Stimulated activated CD8-positive, alpha-beta memory T cell treated with anti-CD3 and anti-CD28 coated beads, Interleukin-4, amount 100 ng/mL, for 48 hours (primary cell): ENCODE measurements around the gene USP38.
A peak's percentile ranks its signal among the peaks of the same experiment; 100 is the strongest.
"Not testable (repeated sequence)": the region's sequence is repeated elsewhere in the genome, so short reads cannot be mapped to it uniquely, and the experiment has no call there.

ENCODE experiments used
- DNase-seq: peaks from one replicate; pipeline ENCODE4 v3.0.0-alpha.2; 2020

The USP38 gene

GRCh38 chr4:143184503-143185252, at the start of gene USP38:
Gene USP38, plus strand, starts transcription at chr4:143184917. Its CDS starts 534 bp downstream, at chr4:143185451.
- peak; percentile 91 for DNase-seq

DNA sequence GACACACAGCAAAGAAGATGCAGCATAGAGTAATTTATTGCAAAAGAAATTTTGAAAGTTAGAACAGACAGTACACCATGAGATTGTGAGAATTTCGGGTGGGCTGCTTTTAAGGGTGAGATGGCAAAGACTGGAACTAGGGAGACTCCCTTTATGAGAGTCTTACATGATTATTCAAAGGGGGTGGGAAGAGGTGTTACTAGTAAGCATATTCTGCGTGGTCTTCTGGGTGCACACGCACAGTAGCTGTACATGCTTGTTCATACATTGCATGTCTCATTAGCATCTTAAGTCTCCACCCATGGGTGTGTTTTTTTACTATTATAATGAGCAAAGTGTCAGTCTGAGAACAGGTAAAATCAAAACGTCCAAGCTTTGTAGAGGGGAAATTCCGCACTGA, 49.4 kb upstream of the USP38 start:
- no peak for DNase-seq

- no peak for DNase-seq
Observed at GRCh38 chr4:143140696-143141095, 44.0 kb upstream of the USP38 start.

DNA sequence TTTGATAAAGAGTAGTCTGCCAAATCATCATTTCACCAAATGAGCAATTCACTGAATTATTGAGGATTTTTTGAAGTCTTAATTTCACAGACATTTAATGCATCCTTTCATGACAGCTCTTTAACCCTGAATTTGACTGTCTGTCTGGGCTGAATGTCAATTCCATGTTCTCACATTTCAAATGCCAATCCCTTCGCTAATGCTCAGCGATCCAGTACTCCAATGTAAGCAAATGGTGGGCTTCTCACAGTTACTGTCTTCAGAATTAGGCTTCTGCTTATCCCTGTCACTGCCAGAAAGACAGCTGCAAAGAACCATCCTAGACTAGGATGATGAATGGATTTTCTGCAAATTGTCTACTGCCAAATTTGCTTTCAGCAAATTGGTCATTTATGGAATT, 36.2 kb upstream of the USP38 start:
- no peak for DNase-seq

- no peak for DNase-seq
Observed at GRCh38 chr4:143156853-143157252, 27.9 kb upstream of the USP38 start.

DNA sequence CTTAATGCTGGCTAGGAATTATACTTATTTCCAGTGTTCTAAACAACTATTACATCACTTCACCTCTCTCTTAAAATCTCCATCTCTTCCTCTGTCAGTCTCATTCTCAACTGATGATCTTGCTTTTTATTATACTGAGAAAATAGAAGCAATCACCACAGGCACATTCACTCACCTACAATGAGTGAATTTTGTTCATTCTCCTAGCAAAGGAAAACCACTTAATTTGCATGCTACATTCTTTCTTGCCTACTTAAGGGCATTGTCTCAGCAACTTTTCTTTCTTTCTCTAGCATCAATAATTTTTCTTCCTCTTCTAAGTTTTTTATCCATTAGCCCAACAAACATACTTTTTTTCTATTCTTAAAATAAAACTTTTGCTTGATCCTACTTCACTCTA, 21.1 kb upstream of the USP38 start:
- no peak for DNase-seq

GRCh38 chr4:143166722-143167121, 18.0 kb upstream of the USP38 start:
- DNase-seq = not testable (repeated sequence)

GRCh38 chr4:143178923-143179322, 5.8 kb upstream of the USP38 start:
- no peak for DNase-seq

DNA sequence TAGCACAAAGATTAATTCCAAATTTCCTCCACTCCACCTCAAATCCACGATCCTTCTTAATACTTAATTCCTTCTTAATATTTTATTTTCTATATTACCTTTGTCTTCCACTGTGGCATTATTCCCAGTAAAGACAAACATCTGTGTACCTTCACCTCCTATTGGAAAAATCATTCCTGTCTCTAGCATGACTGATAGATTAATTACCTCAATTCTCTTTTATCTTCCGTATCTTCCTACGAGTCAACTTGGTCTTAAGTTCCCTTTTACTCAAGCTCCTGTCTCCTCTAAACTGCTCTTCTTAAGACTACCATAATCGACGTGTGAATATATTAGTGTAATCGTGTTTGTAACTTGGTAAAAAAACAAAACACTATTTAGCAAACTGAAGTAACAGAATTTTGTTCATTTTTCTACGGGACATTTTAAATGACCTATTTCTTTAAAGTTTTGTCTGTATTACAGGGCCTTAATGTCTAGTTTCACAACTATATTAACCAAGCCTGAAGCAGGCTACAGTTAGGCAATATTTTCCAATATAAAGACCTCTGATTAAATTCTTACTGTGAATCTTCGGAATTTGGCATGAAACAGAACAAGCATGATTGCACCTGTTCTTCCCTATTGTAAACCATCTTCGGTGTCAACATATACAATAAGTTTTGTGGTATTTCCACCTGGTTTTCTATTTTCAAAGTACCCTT, 1.1 kb upstream of the USP38 start:
- no peak for DNase-seq

DNA sequence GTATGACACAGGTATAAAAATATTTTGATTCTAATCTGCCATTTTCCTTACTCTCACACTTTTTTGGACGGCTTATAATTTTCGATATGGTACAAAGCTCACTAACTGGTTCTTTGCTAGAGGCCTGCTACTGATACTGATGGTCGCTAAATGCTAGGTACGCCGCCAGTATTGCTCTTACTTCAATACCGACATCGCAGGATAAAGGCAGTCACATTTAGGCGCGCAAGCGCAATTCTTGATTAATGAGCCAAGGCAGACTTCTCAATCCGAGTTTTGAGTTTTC, 557 bp upstream of the USP38 start:
- DNase-seq = no peak

DNA sequence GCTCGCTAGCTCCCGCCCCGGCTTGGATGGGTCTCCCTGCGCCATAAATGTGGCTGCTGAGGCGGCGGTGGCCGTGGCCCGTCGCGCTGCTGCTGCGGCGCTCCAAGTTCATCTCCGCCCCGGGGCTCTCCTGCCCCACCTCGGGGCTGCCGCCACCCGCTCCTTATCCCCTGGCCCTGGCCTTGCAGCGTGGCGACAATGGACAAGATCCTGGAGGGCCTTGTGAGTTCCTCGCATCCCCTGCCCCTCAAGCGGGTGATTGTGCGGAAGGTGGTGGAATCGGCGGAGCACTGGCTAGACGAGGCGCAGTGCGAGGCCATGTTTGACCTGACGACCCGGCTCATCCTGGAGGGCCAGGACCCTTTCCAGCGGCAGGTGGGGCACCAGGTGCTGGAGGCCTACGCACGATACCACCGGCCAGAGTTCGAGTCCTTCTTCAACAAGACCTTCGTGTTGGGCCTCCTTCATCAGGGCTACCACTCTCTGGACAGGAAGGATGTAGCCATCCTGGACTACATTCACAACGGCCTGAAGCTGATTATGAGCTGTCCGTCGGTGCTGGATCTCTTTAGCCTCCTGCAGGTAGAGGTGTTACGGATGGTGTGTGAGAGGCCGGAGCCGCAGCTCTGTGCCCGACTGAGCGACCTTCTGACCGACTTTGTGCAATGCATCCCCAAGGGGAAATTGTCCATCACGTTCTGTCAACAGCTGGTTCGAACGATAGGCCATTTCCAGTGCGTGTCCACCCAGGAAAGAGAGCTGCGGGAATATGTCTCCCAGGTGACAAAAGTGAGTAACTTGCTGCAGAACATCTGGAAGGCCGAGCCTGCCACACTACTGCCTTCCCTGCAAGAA, 763 bp downstream of the USP38 start:
- DNase-seq = peak; percentile 57

DNA sequence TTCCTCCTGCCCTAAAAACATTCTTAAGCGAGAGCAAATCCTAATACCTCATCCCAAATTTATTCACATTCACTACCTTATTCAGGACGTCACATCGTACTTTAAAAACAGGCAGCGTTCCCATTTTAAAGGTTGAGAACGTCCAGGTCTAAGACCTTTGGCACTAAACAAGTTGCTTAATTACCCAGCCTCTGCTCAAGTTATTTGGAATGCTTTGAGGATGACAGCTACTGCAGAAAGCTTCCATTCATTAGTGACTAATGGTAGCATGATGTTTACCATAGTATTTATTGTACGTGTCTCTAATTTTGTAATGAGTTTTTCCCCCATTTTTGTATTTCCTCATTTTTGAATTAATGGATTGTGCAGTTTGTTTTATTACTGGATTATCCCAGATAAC, 1.5 kb downstream of the USP38 start:
- no peak for DNase-seq

DNA sequence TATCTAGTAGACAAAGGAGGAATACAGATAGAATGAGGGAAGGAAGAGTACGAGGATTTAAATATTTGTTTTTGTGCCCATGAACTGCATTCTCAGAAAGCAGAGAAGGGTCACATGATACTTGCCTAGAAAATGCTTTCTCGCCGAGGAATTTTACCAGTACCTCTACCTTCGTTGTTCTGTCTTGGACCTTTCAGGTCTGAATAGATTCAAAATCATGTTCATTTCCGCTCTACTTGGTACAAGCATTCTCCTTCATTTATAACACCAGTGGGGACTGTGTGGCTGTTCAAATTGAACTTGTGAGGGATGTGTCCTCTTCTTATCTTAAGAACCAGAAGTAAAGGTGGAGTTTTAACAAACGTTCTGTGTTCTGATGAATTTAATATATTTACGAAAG, 1.9 kb downstream of the USP38 start:
- DNase-seq = no peak

GRCh38 chr4:143188136-143189088, 3.7 kb downstream of the USP38 start:
- no peak for DNase-seq

- DNase-seq = no peak
Observed at GRCh38 chr4:143189528-143189927, 4.8 kb downstream of the USP38 start.

GRCh38 chr4:143195581-143195980, 10.9 kb downstream of the USP38 start:
- DNase-seq = no peak

DNA sequence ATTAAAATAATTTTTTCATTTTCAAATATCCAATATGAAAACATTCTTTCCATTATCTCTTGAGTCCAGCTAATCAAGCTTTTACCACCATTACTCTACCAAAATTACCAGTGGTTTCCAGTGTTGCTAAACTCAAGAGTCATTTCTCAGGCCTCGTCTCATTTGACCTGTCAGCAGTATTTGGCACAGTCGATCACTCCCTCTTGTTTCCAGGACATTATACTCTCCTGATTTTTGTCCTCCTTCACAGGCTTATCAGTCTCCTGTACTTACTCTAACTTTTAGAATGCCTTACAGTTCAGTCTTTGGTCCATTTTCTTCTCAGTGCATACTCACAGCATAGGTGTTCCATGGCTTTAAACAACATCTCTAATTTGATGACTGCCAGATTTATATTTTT, 11.6 kb downstream of the USP38 start:
- no peak for DNase-seq

GRCh38 chr4:143199503-143199902, 14.8 kb downstream of the USP38 start:
- no peak for DNase-seq

- DNase-seq = no peak
Observed at GRCh38 chr4:143202824-143203223, 18.1 kb downstream of the USP38 start.

GRCh38 chr4:143203577-143203976, 18.9 kb downstream of the USP38 start:
- DNase-seq = no peak

GRCh38 chr4:143207555-143207954, 22.8 kb downstream of the USP38 start:
- DNase-seq = no peak

- no peak for DNase-seq
Observed at GRCh38 chr4:143212566-143212965, 27.8 kb downstream of the USP38 start.

DNA sequence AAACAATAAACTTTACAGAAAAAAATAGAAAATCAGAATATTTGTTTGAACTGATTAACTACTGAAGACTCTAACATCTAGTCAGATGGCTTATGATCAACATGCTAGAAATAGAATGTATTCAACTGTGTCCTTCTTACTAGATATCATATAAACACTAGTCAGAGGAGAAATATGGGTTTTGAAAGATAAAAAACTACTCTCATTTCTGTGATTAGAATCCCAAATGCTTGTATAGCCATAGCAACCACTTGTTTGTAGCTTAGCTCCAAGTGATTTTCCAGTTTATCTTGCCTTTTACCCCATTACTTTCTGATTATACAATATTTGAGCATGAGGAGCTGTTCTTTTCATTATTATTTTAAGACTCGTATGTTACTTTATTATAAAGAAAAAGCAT, 31.2 kb downstream of the USP38 start:
- DNase-seq = no peak
